HG02870 (cell line): Measurements from ENCODE around the gene EPS8L2.

Experiments
- ATAC-seq: cut with Tn5 transposase; IDR thresholded peaks from one replicate; pipeline ENCODE4 v1.9.1; 2021; ENCODE audit warnings: mild to moderate bottlenecking, moderate library complexity; ENCODE audit not compliant: unreplicated experiment

The EPS8L2 gene

DNA sequence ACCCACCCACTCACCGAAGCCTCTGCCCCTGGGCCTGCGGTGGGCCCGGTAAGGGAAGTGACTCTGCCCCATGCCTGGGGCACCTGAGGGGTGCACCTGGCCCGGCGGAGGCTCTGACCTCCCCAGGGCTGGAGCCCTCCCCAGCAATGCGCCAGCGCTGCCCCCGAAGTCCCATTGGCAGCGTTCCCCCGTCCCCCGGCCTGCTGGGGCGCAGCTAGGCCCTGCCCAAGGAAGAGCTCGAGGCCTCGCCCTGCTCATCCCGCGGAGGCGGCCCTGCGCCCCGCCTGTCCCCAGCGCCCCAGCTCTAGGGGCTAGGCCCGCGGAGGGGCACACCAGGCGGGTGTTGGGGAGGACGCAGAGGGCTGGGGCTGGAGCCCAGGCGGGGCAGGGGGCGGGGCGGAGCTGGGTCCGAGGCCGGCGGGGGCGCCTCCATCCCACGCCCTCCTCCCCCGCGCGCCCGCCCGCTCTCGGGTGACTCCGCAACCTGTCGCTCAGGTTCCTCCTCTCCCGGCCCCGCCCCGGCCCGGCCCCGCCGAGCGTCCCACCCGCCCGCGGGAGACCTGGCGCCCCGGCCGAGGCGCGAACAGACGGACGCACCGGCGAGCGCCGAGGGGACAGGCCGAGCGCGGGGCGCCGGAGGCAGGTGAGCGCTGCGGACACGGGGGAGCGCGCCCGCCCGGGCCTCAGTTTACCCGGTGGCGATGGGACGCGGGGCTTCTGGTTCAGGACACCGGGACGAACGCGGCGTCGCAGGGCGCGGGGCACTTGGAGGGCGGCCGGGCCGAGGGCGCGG, at the start of gene EPS8L2:
Gene EPS8L2, plus strand, starts transcription at position 586 of the 793 bp plus-strand sequence. CDS start 3,177 bp downstream, outside the sequence.
- no peak for ATAC-seq

DNA sequence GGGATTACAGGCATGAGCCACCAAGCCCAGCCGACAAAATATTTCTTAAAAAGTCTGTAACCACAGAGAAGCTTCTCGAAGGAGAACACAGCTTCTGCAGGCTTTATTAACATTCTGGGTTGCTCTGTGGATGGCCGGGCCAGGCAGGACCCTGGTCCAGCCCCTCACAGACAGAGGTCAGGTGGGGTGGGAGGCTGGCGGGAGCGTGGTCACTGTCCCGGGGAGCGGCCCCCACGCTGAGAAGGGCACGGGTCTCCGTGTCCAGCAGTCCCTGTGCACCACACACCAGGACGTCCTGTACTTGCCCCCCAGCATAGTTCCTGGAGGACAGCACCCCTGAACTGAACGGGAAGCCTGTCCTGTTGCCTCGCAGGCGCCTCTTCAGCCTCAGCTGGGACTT, 49.6 kb upstream of the EPS8L2 start:
- no peak for ATAC-seq

DNA sequence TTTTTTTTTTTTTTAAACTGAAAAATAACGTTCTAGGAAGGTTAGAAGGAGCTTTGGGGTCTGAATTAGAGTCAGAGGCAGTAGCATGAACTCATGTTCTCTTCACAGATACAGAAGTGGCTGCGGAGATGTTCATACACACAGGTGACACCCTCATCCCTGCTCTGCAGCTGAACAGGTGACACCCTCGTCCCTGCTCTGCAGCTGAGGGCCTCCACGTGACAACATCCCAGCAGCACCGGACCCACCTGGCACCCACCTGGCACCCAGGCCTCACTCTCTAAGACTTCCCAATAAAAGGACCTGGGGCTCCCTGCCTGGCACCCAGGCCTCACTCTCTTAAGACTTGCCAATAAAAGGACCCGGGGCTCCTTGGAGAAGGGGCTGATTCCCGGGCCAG, 49.2 kb upstream of the EPS8L2 start:
- ATAC-seq, result no peak

DNA sequence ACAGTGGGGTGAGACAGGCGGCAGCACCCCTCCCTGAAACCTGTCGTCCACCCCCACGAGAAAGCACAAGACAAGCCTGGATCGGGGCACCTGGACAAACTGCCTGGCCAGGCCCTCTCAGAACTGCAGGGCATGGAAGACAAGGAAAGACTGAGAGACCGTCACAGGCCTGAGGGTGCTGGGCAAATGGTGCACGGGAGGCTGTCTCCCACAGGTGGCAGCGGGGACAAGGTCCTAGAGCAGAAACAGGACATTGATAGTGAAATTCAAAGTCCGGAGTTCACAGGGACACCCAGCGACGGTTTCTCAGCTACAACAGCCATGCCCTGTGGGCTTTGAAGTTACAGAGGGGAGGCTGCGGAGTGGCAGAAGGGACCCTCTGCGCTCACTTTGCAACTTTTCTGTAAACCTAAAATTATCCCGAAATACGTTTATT, 48.3 kb upstream of the EPS8L2 start:
- ATAC-seq, result no peak

DNA sequence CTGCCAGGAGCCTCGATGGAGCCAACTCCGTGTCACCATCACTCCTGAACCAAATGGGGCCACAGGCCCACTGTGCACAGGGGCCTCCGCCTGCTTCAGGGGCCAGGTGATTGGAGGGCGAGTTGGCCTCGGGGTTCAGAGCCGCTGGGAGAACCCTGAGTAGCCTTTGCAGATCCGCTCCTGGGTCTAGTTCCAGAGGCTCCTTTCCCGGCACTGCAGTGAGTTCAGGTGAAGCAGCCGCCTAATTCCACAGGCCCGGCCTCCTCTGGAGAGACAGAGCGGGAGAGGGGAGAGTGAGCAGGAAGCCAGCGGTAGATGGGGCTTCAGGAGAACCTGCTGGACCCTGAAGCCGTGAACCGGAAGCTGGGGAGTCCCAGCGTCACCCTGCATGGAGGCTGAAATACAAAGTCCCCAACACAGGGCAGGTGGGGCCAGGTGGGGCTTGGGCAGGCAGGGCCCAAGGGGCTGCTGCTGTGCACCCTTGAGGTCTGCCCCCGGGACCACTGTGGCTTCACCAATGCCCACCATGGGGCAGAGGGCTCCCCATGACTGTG, 46.4 kb upstream of the EPS8L2 start:
- ATAC-seq, result no peak

DNA sequence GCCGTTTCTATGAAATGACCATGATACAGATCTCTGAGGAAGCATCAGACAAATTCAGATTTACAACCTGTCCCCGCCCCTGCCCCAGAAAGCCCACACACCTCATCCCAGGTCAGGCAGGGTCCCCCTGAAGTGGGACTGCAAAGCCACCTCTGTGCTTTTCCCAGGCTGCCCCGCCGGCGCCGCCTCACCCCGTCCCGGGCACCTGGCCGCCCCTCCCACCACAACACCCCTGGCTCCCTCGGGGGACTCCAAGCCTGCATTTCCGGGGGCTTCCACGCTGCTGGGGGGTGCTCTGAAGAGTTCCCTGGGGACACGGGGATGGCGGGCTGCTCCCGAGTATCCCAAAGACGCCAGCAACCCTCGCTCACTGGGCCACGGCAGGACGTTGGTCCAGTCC, 45.8 kb upstream of the EPS8L2 start:
- ATAC-seq, result no peak

DNA sequence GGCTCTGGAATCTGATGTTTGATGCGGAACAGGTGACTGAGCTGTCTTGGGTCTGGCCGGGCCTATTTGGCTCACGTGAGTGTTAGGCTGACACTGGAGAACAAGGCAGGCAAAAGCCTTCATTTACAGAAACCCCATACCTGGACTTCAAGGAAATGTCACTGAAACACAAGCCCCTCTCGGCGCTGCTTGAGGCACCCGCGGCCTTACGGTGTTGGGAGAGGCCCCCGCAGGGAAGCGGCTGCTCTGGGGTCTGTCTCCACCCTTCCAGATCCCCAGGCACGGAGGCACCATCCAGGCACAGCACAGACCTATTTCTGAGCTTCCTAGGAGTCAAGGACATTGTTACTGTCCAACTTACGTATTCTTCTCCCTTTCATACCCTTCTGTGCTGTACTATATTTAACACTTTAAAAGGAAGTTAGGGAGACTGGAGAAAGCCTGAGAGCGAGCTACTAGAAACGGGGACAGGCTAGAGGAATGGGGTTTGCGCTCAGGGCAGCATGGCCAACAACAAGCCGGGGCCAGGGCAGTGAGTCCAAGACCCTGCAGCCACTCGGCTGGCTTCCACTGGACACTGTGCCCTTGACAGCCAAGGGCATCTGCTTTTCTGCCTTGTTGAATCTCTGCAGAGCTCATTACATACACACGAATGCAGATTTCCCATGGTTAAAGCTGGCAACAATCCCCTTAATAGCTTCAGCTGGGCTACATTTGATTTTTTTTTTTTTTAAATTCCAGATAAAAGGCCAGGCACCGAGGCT, 45.2 kb upstream of the EPS8L2 start:
- no peak for ATAC-seq

DNA sequence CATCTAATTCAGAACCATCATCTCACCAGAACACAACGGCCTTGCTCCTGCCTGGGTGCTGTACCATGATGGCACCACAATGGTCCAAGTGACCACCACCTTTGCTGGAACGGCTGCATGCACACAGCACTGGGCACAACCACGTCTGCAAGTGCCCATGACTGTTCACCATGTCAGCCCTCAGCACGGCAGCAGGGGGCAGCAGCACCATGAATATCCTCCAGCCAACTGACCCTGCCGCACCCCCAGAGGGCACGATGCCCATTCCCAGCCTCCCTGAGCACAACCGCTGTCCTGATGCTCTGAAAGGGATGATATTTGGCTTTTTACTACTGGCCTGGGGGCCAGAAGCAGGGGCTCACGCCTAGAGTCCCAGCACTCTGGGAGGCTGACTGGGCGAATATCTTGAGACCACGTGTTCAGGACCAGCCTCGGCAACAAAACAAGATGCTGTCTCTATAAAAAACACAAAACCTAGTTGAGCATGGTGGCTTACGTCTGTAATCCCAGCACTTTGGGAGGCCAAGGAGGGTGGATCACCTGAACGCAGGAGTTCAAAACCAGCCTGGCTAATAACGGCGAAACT, 43.2 kb upstream of the EPS8L2 start:
- ATAC-seq, result no peak

DNA sequence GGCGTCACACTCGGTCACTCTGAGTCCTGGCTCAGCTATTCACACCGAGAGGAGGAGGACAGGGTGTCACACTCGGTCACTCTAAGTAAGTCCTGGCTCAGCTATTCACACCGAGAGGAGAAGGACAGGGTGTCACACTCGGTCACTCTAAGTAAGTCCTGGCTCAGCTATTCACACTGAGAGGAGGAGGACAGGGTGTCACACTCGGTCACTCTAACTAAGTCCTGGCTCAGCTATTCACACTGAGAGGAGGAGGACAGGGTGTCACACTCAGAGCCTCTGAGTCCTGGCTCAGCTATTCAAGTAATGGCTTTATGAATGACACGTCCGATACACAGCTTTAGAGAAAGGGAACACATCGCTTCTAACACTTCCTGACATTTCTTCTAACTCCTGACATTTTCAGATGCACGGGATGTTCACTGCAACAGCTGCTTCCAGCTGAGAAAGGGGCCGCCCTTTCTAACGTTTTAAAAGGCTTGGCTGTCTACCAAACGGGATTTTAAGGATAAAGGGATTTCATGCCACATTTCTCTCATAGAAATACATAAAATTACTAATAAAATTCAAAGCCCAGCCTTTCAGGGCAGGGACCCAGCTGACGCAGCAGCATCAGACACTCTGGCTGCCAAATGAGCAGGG, 40.8 kb upstream of the EPS8L2 start:
- no peak for ATAC-seq

DNA sequence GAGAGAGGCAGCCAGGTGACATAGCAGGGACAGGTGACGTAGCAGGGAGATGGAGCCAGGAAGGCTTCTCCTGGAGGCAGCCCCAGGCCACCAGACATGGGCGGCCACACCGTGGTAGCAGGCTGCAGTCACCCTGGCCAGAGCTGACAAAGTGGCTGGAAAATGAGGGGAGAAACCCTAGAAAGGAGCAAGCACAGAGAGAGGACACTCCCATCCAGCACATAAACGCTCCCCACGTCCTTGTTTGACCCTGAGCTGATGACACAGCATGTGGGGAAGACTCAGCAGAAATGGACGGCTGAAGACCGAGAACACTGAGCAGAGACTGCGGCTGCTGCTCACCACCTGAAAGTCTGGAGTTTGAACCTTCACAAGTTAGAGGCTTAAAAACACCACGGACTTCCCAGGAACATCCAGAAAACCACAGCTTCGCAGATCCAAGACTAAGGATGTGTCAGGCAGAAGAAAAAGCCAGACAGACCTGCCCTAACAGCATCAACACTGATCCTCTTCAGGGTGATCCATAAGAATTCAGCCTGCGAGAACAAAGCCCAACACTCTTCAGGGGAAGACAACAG, 40.2 kb upstream of the EPS8L2 start:
- ATAC-seq, result no peak

DNA sequence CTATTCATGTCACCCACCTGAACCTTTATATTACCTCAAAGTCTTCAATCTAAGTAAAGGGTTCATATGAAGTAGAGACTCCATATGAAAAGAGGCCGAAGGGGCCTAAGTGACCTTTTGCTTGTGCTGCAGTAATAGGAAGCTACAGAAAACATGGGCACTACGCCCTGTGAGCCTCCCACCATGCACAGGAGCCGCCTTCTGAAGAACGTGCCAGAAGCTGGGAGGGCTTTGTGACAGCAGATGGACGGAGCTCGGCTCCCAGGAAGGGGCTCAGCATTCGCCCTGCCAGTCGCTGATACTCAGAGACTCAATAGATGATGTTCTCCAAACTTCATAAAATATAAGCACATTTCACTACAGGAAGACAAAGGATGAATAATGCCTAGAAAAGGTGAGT, 32.2 kb upstream of the EPS8L2 start:
- ATAC-seq, result no peak

DNA sequence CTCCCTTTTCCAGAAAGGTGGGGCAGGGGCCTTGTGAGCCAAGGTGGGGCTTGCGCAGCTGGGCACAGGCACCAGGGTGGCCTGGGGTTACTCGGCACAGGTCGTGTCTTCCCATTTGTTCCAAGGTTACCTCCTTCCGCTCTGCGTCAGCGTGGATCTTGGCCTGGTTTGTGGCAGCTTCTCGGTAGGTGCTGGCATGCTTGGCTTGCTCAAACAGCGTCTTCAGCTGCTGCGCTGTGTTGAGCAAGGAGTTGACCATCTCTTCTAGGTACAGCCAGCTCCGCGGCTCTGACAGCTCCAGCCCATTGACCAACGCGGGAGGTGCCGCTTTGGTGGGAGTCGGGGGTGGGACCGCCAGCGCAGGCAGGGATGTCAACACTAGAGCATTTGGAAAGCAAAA, 31.6 kb upstream of the EPS8L2 start:
- ATAC-seq, result no peak

DNA sequence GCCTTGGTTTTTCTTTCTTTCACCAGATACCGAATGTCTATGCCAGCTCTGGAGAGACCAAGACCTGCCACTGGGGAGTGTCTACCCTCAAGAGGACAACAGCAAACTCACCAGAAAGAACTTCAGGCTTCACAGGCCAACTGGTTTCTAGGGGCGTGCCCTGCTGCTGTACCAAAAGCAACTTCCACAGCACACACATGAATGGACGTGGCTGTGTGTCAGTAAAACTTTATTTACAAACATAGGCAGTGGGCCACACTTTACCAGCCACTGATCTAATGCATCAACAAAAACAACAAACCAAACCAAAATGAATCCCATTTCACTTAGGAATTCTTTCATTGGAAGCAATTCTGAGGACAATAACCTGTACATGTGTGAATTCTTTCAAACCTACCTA, 27.7 kb upstream of the EPS8L2 start:
- ATAC-seq, result no peak

DNA sequence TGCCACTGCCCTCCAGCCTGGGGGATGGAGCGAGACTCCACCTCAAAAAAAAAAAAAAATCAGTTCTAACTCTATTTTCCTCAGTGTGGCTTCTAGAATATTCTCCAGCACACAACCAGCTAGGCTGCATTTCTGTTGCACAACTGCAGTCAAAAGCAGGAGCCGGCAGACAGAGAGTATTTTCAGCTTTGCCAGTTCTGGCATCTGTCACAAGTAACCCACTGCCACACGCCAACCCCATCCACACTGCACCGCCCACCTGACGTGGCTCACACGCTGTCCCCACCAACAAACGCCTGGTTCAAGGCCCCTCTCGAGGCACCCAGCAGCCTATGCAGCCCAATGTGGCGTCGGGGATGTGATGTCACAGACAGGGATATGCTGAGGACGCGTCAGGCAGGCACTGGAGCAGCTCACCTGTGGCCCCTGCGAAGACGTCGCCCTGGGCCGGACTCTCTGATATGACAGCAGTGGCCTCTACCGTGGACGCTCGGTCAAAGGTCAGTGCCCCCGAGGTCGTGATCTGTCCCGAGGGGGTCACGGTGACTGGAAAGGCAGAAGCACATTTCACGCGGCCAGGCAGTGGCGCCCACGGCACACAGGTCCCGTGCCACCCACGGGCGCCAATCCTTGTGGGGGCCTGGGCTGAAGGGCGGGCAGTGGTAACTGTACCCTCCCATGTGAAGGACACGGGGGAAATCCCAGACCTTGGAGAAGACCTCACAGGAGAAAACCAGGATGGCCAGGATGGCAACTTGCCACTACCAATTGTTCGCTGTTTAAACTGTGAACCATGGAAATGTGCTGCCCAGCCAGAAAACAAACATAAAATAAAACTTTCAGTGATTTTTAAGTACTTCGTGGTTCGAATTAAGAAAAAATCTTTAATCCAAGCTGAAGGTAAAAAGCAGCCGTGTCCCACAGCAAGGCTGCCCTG, 26.5 kb upstream of the EPS8L2 start:
- ATAC-seq, result no peak

DNA sequence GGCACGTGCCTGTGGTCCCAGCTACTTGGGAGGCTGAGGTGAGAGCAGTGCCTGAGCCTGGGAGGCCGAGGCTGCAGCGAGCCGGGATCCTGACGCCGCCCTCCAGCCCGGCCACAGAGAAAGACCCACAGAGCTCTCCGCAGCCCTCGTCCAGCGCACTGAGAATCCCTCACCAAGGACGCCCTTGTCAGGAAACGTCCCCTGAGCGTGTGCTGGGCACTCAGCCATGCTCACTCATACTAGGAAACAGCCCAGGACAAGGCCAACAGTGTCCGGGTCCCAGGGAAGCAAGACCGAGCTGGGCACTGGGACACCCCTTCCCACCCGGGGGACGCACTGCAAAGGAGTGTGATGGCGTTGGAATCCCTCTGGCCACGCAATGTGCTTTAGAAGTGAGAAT, 25.6 kb upstream of the EPS8L2 start:
- no peak for ATAC-seq

DNA sequence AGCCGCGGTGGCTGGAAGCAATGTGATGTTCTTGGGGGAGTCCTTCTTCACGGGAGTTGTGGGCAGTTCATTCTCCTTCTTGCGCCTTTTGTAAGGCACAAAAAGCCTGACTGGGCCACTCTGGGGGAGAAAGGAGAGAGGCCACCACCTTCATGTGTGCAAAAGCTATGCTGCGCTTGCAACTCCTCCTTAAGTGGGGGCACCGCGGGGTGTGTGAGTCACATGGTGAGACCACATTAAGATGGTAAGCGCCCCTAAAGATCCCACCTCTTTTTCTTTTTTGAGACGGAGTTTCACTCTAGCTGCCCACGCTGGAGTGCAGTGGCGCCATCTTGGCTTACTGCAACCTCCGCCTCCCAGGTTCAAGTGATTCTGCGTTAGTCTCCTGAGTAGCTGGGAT, 25.1 kb upstream of the EPS8L2 start:
- no peak for ATAC-seq

DNA sequence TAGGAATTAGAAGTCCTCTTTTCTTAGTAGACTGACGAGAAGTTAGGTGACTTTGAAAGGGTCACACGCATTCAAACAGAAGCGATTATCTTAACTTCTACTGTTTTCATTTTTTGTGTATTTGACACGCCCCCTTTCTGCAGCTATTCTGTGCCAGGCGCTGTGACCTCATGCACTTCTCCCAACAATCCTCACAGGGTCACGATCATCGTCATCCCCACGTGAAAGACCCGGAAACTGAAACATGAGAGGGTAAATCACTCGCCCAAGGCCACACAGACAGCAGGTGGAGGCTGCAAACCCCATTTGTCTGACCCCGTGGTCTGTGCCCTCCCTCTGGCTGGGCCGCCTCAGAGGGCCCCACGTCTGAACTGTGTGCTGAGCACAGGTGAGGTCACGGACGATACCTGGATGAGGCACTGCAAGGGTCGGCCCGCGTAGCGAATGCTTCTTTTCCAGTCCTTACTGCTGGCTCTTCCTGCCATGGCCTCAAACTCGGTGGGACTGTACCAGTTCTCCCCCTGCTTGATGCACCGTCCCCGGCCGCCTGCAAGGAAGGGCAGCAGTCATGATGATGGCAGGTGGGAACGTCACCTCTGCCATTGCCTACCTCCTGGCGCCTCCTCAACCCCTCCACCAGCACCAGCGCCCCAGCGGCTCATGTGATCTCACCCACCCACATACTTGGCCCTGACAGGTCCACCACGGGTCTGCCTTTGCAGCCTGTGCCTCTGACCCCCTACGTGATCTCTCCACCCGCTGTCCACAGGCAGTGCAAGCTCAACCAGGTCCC, 19.4 kb upstream of the EPS8L2 start:
- ATAC-seq, result no peak

DNA sequence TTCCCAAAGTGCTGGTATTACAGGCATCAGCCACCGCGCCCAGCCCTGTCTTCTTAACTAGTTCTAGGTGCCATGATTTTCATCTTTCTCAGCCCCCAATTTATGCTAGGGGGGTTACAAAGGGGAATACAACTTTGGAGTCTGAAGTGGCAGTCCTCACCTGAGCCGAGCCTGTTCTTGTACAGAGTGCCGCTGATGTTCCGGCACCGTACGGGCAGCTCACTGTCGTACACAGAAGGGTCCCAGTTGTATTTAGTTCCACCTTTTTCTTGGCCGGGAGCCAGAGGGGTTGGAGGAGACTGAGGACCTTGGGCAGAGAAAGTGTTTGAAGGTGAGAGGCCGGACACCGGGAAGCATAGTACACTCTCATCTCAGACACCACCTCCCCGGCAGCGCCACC, 18.3 kb upstream of the EPS8L2 start:
- no peak for ATAC-seq

DNA sequence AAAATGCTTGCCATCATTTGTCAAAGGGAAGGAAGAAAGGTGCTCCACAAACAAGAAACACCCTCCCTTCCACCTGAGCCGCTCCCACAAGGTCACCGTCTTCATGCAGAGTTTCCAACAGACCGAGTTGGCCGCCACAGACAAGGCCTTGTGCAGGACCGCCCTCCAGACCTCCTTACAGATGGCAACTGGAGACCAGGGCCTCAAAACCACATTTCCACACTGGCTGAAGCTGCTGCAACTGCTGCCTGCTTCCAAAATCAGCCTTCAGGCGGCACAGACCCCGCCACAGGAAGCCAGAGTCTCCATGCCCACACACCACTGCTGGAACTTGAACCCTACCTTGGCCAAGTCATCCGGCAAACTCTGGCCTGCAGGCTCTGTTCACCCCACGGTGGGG, 17.4 kb upstream of the EPS8L2 start:
- no peak for ATAC-seq
